PC-3 (cell line): ENCODE data around the gene CAMK2A.

Experiments
- EZH2 ChIP-seq: fragments of 300-600 bp; sonication (generic); IDR thresholded peaks from one replicate; pipeline ENCODE4 v1.6.1; 2017; ENCODE audit warnings: antibody characterized with exemption, mild to moderate bottlenecking, low read length; ENCODE audit not compliant: unreplicated experiment
- TF ChIP-seq, protein P1 (sequence below): fragments of 300-600 bp; sonication (generic); conservative IDR thresholded peaks from 2 replicates; pipeline ENCODE4 v1.5.1; 2017; ENCODE audit warnings: antibody characterized with exemption, low read depth, mild to moderate bottlenecking, low read length

DNA sequence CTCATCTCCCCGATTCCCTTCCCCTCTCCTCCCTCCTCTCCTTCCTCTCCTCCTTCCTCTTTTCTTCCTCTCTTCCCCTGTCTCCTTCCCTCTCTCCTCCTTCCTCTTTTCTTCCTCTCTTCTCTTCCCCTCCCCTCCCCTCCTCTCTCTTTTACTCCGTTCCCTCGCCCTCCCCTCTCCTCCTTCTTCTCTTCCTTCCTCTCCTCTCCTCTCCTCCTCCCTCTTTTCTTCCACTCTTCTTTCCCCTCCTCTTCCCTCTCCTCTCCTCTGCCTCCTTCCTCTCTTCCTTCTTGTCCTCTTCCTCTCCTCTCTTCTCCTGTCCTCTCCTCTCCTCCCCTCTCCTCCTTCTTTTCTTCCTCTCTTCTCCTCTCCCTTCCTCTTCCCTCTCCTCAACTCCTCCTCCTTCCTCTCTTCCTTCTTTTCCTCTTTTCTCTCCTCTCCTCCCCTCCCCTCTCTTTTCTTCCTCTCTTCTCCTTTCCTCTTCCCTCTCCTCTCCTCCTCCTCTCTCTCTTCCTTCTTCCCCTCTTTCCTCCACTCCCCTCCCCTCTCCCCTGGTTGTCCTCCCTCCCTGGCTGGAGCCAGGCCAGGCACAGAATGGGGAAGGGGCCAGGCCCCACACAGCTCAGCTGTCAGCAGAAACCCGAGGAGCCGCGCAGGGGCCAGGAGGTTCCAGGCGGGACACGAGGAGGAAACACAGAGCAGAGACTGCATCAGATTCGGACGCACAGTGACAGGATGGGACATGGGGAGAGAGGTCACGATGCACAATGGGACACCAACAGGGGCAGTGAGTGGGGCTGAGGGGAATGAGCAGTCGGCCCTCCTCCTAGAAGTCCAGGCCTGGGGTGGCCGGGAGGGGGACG is 48.0 kb downstream of the CAMK2A start:
- TF ChIP-seq, protein P1, sequence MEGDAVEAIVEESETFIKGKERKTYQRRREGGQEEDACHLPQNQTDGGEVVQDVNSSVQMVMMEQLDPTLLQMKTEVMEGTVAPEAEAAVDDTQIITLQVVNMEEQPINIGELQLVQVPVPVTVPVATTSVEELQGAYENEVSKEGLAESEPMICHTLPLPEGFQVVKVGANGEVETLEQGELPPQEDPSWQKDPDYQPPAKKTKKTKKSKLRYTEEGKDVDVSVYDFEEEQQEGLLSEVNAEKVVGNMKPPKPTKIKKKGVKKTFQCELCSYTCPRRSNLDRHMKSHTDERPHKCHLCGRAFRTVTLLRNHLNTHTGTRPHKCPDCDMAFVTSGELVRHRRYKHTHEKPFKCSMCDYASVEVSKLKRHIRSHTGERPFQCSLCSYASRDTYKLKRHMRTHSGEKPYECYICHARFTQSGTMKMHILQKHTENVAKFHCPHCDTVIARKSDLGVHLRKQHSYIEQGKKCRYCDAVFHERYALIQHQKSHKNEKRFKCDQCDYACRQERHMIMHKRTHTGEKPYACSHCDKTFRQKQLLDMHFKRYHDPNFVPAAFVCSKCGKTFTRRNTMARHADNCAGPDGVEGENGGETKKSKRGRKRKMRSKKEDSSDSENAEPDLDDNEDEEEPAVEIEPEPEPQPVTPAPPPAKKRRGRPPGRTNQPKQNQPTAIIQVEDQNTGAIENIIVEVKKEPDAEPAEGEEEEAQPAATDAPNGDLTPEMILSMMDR, result no peak
- TF ChIP-seq EZH2, result no peak
